ENCODE results near the gene RAB4B.
A peak's percentile ranks its signal among the peaks of the same experiment; 100 is the strongest.

The RAB4B gene

GRCh38 chr19:40797166-40797962, 19.3 kb downstream of the RAB4B start:
- TF ChIP-seq, protein P1, sequence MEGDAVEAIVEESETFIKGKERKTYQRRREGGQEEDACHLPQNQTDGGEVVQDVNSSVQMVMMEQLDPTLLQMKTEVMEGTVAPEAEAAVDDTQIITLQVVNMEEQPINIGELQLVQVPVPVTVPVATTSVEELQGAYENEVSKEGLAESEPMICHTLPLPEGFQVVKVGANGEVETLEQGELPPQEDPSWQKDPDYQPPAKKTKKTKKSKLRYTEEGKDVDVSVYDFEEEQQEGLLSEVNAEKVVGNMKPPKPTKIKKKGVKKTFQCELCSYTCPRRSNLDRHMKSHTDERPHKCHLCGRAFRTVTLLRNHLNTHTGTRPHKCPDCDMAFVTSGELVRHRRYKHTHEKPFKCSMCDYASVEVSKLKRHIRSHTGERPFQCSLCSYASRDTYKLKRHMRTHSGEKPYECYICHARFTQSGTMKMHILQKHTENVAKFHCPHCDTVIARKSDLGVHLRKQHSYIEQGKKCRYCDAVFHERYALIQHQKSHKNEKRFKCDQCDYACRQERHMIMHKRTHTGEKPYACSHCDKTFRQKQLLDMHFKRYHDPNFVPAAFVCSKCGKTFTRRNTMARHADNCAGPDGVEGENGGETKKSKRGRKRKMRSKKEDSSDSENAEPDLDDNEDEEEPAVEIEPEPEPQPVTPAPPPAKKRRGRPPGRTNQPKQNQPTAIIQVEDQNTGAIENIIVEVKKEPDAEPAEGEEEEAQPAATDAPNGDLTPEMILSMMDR (IDR thresholded peaks at IDR 0.05; ENCODE audit: insufficient read depth, low read length, missing control alignments), result no peak
- DNase-seq (ENCODE audit: low read depth, low spot score), result no peak
- H3K4me3 ChIP-seq (ENCODE audit: low read depth, low read length), result no peak overlapping the region; the same call in 1 of the 2 replicates
- ChIA-PET CTCF (interaction anchor here (1.8 to 3.9 kb wide), 4 partner anchors 9 to 135 kb away, joined by 8 to 23 read pairs (median 10); partner anchors contain the start of gene RAB4B), POLR2A (interaction anchor here (0.5 kb wide), 1 partner anchor 401 kb away, joined by 3 read pairs; no protein-coding TSS in a partner anchor)

DNA sequence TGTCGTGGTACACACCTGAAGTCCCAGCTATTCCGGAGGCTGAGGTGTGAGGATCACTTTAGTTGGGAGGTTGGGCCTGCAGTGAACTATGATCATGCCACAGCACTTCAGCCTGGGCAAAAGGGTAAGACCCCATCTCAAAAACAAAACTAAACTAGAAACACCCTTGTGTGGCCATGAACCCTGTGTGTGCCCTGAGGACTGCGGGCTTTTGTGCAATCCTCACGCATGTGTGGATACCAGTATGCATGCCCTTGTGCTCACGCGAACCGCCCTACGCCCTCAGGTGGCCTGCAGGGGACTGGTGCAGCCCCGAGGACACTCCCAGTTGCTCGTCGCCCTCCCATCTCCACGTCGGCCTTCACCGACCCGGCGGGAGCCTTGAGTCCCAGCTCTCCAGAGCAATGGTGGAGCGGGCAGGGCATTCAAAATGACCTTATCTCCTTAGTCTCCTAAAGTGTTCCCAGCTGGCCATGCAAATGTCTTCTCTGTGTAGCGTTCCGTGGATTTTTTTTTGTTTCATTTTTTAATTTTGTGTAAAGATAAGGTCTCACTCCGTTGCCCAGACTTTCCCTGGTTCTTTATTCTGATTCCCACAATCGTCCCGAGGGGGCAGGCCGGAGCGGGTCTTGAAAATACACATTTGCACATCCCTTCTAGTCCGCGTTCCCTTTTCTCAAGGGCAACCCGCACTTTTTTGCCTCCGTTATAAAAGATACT, 20.1 kb downstream of the RAB4B start:
- ChIA-PET CTCF (interaction anchor here (1.0 to 3.9 kb wide), 4 partner anchors 12 to 135 kb away, joined by 3 to 23 read pairs (median 10); partner anchors contain the start of gene RAB4B), POLR2A (interaction anchor here (0.5 to 1.1 kb wide), 4 partner anchors 12 to 401 kb away, joined by 3 to 11 read pairs (median 6); partner anchors contain the start of genes COQ8B, ITPKC and RAB4B)
- DNase-seq (ENCODE audit: low read depth, low spot score), result no peak
- H3K4me3 ChIP-seq (ENCODE audit: low read depth, low read length), result peak overlapping the region; percentile 65
- TF ChIP-seq, protein P1 (IDR thresholded peaks at IDR 0.05; ENCODE audit: insufficient read depth, low read length, missing control alignments), result peak; percentile 36

DNA sequence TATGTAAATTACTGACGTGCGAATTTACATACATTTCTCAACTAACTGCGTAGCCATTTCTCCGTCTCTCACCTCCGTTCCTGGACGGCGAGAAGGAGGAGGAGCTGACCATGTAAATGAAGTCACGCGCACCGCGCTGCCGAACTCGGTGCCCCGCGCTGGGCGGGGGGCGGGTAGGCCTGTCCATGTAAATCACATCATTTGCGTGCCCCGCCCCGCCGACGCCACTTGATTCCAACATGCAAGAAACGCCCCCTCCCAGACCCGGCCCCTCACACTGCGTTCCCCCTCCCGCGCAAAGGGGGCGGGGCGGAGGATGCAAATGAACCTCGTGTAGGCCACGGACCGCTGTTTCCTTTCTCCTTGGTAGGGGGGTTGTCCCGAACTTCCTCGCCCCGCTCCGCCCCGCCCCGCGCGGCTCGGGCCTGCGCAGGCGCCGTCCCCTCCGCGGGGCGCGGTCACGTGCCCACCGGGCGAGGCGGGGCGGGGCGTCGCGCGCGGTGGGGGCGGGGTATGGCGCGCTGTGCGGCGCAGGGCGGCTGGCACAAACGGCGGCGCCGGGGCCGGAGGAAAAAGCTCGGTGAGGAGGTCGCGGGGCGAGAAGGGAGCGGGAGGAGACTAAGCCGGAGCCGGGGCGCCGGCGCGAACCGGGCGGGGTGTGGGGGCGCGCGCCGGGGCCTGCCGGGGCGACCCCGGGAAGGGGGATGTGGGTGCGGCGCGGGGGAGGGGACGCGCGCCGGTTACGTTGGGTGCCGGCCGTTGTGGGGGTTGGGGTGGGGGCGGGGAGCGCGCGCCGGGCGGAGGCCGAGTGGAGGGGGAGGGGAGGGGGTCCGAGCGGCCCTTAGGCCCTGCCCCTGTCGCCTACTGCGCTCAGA, 20.9 kb downstream of the RAB4B start, which contains the start of gene EGLN2:
Gene EGLN2, plus strand, starts transcription at position 509 of the 875 bp plus-strand sequence. CDS start 1,382 bp downstream, outside the sequence.
- ChIA-PET CTCF (interaction anchor here (1.0 to 3.9 kb wide), 4 partner anchors 12 to 136 kb away, joined by 3 to 23 read pairs (median 10); partner anchors contain the start of gene RAB4B), POLR2A (interaction anchor here (0.6 to 1.1 kb wide), 4 partner anchors 13 to 151 kb away, joined by 3 to 11 read pairs (median 6); partner anchors contain the start of genes COQ8B, ITPKC and RAB4B)
- peak; percentile 97 for DNase-seq (ENCODE audit: low read depth, low spot score)
- H3K4me3 ChIP-seq (ENCODE audit: low read depth, low read length), result peak within 1 kb of the TSS; percentile 86
- TF ChIP-seq, protein P1 (IDR thresholded peaks at IDR 0.05; ENCODE audit: insufficient read depth, low read length, missing control alignments), result no peak

GRCh38 chr19:40799558-40800338, 21.7 kb downstream of the RAB4B start:
- peak overlapping the region; percentile 86 for H3K4me3 ChIP-seq (ENCODE audit: low read depth, low read length)
- ChIA-PET CTCF (interaction anchor here (3.9 kb wide), 1 partner anchor 13 kb away, joined by 13 read pairs; no protein-coding TSS in a partner anchor), POLR2A (no interaction called here)
- TF ChIP-seq, protein P1 (IDR thresholded peaks at IDR 0.05; ENCODE audit: insufficient read depth, low read length, missing control alignments), result no peak
- DNase-seq (ENCODE audit: low read depth, low spot score), result no peak

DNA sequence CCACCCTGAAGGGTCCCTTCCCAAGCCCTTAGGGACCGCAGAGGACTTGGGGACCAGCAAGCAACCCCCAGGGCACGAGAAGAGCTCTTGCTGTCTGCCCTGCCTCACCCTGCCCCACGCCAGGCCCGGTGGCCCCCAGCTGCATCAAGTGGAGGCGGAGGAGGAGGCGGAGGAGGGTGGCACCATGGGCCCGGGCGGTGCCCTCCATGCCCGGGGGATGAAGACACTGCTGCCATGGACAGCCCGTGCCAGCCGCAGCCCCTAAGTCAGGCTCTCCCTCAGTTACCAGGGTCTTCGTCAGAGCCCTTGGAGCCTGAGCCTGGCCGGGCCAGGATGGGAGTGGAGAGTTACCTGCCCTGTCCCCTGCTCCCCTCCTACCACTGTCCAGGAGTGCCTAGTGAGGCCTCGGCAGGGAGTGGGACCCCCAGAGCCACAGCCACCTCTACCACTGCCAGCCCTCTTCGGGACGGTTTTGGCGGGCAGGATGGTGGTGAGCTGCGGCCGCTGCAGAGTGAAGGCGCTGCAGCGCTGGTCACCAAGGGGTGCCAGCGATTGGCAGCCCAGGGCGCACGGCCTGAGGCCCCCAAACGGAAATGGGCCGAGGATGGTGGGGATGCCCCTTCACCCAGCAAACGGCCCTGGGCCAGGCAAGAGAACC, 22.4 kb downstream of the RAB4B start:
- no peak for DNase-seq (ENCODE audit: low read depth, low spot score)
- H3K4me3 ChIP-seq (ENCODE audit: low read depth, low read length), result peak overlapping the region; percentile 86
- ChIA-PET CTCF (no interaction called here), POLR2A (interaction anchor here (1.1 to 1.4 kb wide), 2 partner anchors 22 to 109 kb away, joined by 4 read pairs; partner anchors contain the start of gene RAB4B)
- TF ChIP-seq, protein P1 (IDR thresholded peaks at IDR 0.05; ENCODE audit: insufficient read depth, low read length, missing control alignments), result no peak
